Tibial nerve (tissue), 4 donors: ENCODE results near the gene PCDHGA2. TPM values are rescaled to one million over a fixed set of nuclear protein-coding genes. Genes with fewer than 3 reads are reported as not detected.

Experiments used
- DNase-seq, 2 donors: peaks; one replicate each; pipeline ENCODE4 v3.0.0-alpha.2; 2019; ENCODE audit warnings: low spot score in 2 of 2
- H3K27ac ChIP-seq, 4 donors: fragments of 200-600 bp; sonication (generic) in 3 of 4; one replicate each; pipeline ENCODE4 v1.5.1; 2017 to 2019; ENCODE audit warnings: mild to moderate bottlenecking in 1 of 4
- H3K27me3 ChIP-seq, 2 donors: fragments of 200-600 bp; sonication (generic) in 1 of 2; one replicate each; pipeline versions ENCODE4 v1.5.1 to v1.6.0; 2017 to 2019
- H3K36me3 ChIP-seq, 3 donors: fragments of 200-600 bp; sonication (generic); one replicate each; pipeline ENCODE4 v1.5.1; 2018 to 2019
- H3K4me1 ChIP-seq, 4 donors: fragments of 200-600 bp; sonication (generic) in 3 of 4; one replicate each; pipeline ENCODE4 v1.5.1; 2017 to 2019
- H3K4me3 ChIP-seq, 4 donors: fragments of 200-600 bp; sonication (generic) in 3 of 4; one replicate each; pipeline ENCODE4 v1.5.1; 2017 to 2019; ENCODE audit warnings: mild to moderate bottlenecking in 1 of 4, moderate library complexity in 1 of 4
- H3K9me3 ChIP-seq, 4 donors: fragments of 200-600 bp; sonication (generic) in 3 of 4; one replicate each; pipeline ENCODE4 v1.5.1; 2017 to 2019
- CTCF ChIP-seq, 5 experiments: fragments of 200-600 bp in 3 of 5; fragments of 450-650 bp in 2 of 5; sonication (generic) in 3 of 5; IDR thresholded peaks; one replicate each; pipeline ENCODE4 v1.5.1; 2016 to 2019; ENCODE audit warnings: antibody characterized with exemption in 5 of 5, mild to moderate bottlenecking in 3 of 5, moderate library complexity in 2 of 5
- EP300 ChIP-seq, 2 donors: sonication (generic); formaldehyde crosslinking; IDR thresholded peaks; one replicate each; pipeline ENCODE4 v1.6.1; 2017; ENCODE audit warnings: antibody characterized with exemption in 2 of 2, mild to moderate bottlenecking in 1 of 2
- POLR2A ChIP-seq, 2 donors: fragments of 450-650 bp; IDR thresholded peaks; one replicate each; pipeline ENCODE4 v1.6.1; 2017; ENCODE audit warnings: antibody characterized with exemption in 2 of 2, mild to moderate bottlenecking in 2 of 2, moderate library complexity in 2 of 2
- WGBS, 2 donors: methylation state at CpG; one replicate each; pipeline ENCODE4 v1.1.5; 2018; 5-methylcytosine and 5-hydroxymethylcytosine counted together
- total RNA-seq, 4 donors: library from RNA; depleted of rRNA; stranded (reverse); fragments of >200 nt; gene quantifications; one replicate each; pipeline ENCODE4 v1.1.0, GENCODE V29; 2016

Gene PCDHGA2
- total RNA-seq, 4 donors from 2014 or later, result 9.6 to 20.4 (median 12.7) TPM

GRCh38 chr5:141349917-141350619 is 11.5 kb downstream of the PCDHGA2 start, which contains the start of gene PCDHGB1:
Gene PCDHGB1 (plus strand): TSS chr5:141350099. CDS start chr5:141350261, 162 bp downstream.
- Histone ChIP-seq H3K27ac (no peak within 1 kb of the TSS), H3K4me1 (no peaks in the 10 kb centered on the region), H3K9me3 (peaks cover 4 to 99% (median 43%) of the 10 kb centered on the region in 4 donors), H3K4me3 (peak within 1 kb of the TSS in 1 of 4 donors; percentile 2), H3K36me3 (peaks cover 0 to 28% (median 0%) of the 10 kb centered on the region in 3 donors), H3K27me3 (no peaks in the 10 kb centered on the region)
- TF ChIP-seq EP300 (IDR thresholded peaks at IDR 0.05), result no peak
- TF ChIP-seq CTCF (IDR thresholded peaks at IDR 0.05), result peak in 2 of 5 experiments; percentile 8 to 10
- no peak for DNase-seq
- WGBS, 2 donors, result 28 to 36% methylated on average over 29 of the region's 29 CpGs

- no peak for TF ChIP-seq POLR2A (IDR thresholded peaks at IDR 0.05)
- no peak for TF ChIP-seq CTCF (IDR thresholded peaks at IDR 0.05)
- no peak for TF ChIP-seq EP300 (IDR thresholded peaks at IDR 0.05)
- peaks cover 0 to 99% (median 44%) of the 10 kb centered on the region in 4 donors for H3K9me3 ChIP-seq
- no peaks in the 10 kb centered on the region for H3K4me1 ChIP-seq
- no peak for DNase-seq
- no peaks in the 10 kb centered on the region for H3K27me3 ChIP-seq
- H3K27ac ChIP-seq, result no peak overlapping the region
- peaks cover 0 to 36% (median 0%) of the 10 kb centered on the region in 3 donors for H3K36me3 ChIP-seq
- WGBS, 2 donors, result 44 to 49% methylated on average over 6 to 8 of the region's 36 CpGs
- no peak overlapping the region for H3K4me3 ChIP-seq
Measured at GRCh38 chr5:141351591-141351990, 13.0 kb downstream of the PCDHGA2 start.

- H3K4me3 ChIP-seq, result peak within 1 kb of the TSS in 2 of 4 donors; percentile 9 to 43
- H3K36me3 ChIP-seq, result peaks cover 0 to 40% (median 0%) of the 10 kb centered on the region in 3 donors
- no peak for DNase-seq
Measured at GRCh38 chr5:141354900-141355469, 16.4 kb downstream of the PCDHGA2 start, which contains the start of gene PCDHGA4. Gene PCDHGA4 (plus strand): TSS chr5:141355021. CDS start chr5:141355108, 87 bp downstream.

GRCh38 chr5:141355641-141356040 is 17.1 kb downstream of the PCDHGA2 start:
- H3K4me1 ChIP-seq, result no peaks in the 10 kb centered on the region
- no peaks in the 10 kb centered on the region for H3K27me3 ChIP-seq
- TF ChIP-seq EP300 (IDR thresholded peaks at IDR 0.05), result no peak
- TF ChIP-seq CTCF (IDR thresholded peaks at IDR 0.05), result no peak
- no peak for TF ChIP-seq POLR2A (IDR thresholded peaks at IDR 0.05)
- WGBS, 2 donors, result 59% methylated on average over 24 of the region's 24 CpGs
- no peak overlapping the region for H3K4me3 ChIP-seq
- peaks cover 0 to 99% (median 44%) of the 10 kb centered on the region in 4 donors for H3K9me3 ChIP-seq
- H3K27ac ChIP-seq, result no peak overlapping the region
- H3K36me3 ChIP-seq, result peaks cover 0 to 37% (median 0%) of the 10 kb centered on the region in 3 donors
- DNase-seq, result no peak

More at GRCh38 chr5:141354900-141355469, 16.4 kb downstream of the PCDHGA2 start, which contains the start of gene PCDHGA4:
- H3K27me3 ChIP-seq, result no peaks in the 10 kb centered on the region
- no peak within 1 kb of the TSS for H3K27ac ChIP-seq
- WGBS, 2 donors, result 15 to 24% methylated on average over 29 of the region's 29 CpGs
- TF ChIP-seq POLR2A (IDR thresholded peaks at IDR 0.05) (no peak), CTCF (IDR thresholded peaks at IDR 0.05) (peak in 4 of 5 experiments; percentile 13 to 27 (median 18)), EP300 (IDR thresholded peaks at IDR 0.05) (no peak)
- no peaks in the 10 kb centered on the region for H3K4me1 ChIP-seq
- H3K9me3 ChIP-seq, result peaks cover 0 to 99% (median 42%) of the 10 kb centered on the region in 4 donors

GRCh38 chr5:141356133-141356532 is 17.6 kb downstream of the PCDHGA2 start:
- DNase-seq, result no peak
- no peak overlapping the region for H3K4me3 ChIP-seq
- peaks cover 0 to 38% (median 0%) of the 10 kb centered on the region in 3 donors for H3K36me3 ChIP-seq
- H3K27me3 ChIP-seq, result no peaks in the 10 kb centered on the region
- H3K9me3 ChIP-seq, result peaks cover 0 to 99% (median 46%) of the 10 kb centered on the region in 4 donors
- no peak overlapping the region for H3K27ac ChIP-seq
- TF ChIP-seq POLR2A (IDR thresholded peaks at IDR 0.05), result no peak
- TF ChIP-seq CTCF (IDR thresholded peaks at IDR 0.05), result no peak
- TF ChIP-seq EP300 (IDR thresholded peaks at IDR 0.05), result no peak
- H3K4me1 ChIP-seq, result no peaks in the 10 kb centered on the region
- 74 to 75% methylated on average over 5 of the region's 5 CpGs for WGBS, 2 donors
